HG03196 (cell line): Measurements from ENCODE around the gene NAA25.
"Not testable (repeated sequence)": the region's sequence is repeated elsewhere in the genome, so short reads cannot be mapped to it uniquely, and the experiment has no call there.

Experiments used
- ATAC-seq: cut with Tn5 transposase; IDR thresholded peaks from one replicate; pipeline ENCODE4 v1.9.1; 2021; ENCODE audit not compliant: unreplicated experiment

The NAA25 gene

GRCh38 chr12:112010415-112011344, 97.9 kb downstream of the NAA25 start:
- ATAC-seq = no peak

- not testable (repeated sequence) for ATAC-seq
These were observed 99.0 kb downstream of the NAA25 start for GRCh38 chr12:112009596-112009995.

- no peak for ATAC-seq
These were observed 99.7 kb downstream of the NAA25 start for GRCh38 chr12:112008918-112009317.

GRCh38 chr12:112007945-112008344, 100.6 kb downstream of the NAA25 start:
- no peak for ATAC-seq

GRCh38 chr12:112005419-112006395, 102.9 kb downstream of the NAA25 start:
- no peak for ATAC-seq

- no peak for ATAC-seq
These were observed 104.5 kb downstream of the NAA25 start for GRCh38 chr12:112004041-112004440.

GRCh38 chr12:112001576-112001975, 107.0 kb downstream of the NAA25 start:
- no peak for ATAC-seq

- no peak for ATAC-seq
These were observed 107.8 kb downstream of the NAA25 start for GRCh38 chr12:112000820-112001219.

- ATAC-seq = not testable (repeated sequence)
These were observed 109.5 kb downstream of the NAA25 start for GRCh38 chr12:111999129-111999528.

GRCh38 chr12:111998015-111998414, 110.6 kb downstream of the NAA25 start:
- ATAC-seq = no peak

GRCh38 chr12:111997300-111997699, 111.3 kb downstream of the NAA25 start:
- no peak for ATAC-seq

- ATAC-seq = no peak
These were observed 112.7 kb downstream of the NAA25 start for GRCh38 chr12:111995782-111996480.

- ATAC-seq = not testable (repeated sequence)
These were observed 114.1 kb downstream of the NAA25 start for GRCh38 chr12:111994211-111995111.

- no peak for ATAC-seq
These were observed 115.1 kb downstream of the NAA25 start for GRCh38 chr12:111993292-111994150.

GRCh38 chr12:111992464-111992863, 116.1 kb downstream of the NAA25 start:
- ATAC-seq = no peak

GRCh38 chr12:111991946-111992345, 116.6 kb downstream of the NAA25 start:
- ATAC-seq = no peak

- no peak for ATAC-seq
These were observed 117.0 kb downstream of the NAA25 start for GRCh38 chr12:111991535-111991934.

- ATAC-seq = no peak
These were observed 123.8 kb downstream of the NAA25 start for GRCh38 chr12:111984820-111985219.

- ATAC-seq = no peak
These were observed 126.6 kb downstream of the NAA25 start for GRCh38 chr12:111981987-111982386.
